Liver (tissue), 9 donors: ENCODE data around the gene RAPGEF4. TPM values are rescaled to one million over a fixed set of nuclear protein-coding genes. Genes with fewer than 3 reads are reported as not detected.

Experiments used
- DNase-seq: peaks from one replicate; pipeline ENCODE4 v3.0.0-alpha.2; 2017; ENCODE audit warnings: low spot score
- H3K27ac ChIP-seq, 2 donors: one replicate each; pipeline ENCODE4 v1.7.0; 2013; ENCODE audit warnings: inconsistent platforms in 2 of 2, low read length in 2 of 2, control low read depth in 1 of 2, low read depth in 1 of 2, mild to moderate bottlenecking in 1 of 2
- H3K27me3 ChIP-seq, 4 donors: one replicate each; pipeline versions ENCODE4 v1.6.1 to v1.7.0; 2013; ENCODE audit warnings: low read length in 3 of 4, inconsistent platforms in 1 of 4, mild to moderate bottlenecking in 1 of 4, moderate library complexity in 1 of 4; ENCODE audit not compliant: control insufficient read depth in 4 of 4, insufficient read depth in 4 of 4
- H3K36me3 ChIP-seq, 4 donors: one replicate each; pipeline versions ENCODE4 v1.6.1 to v1.7.0; 2013; ENCODE audit warnings: low read length in 3 of 4, mild to moderate bottlenecking in 3 of 4, low read depth in 1 of 4, moderate library complexity in 1 of 4; ENCODE audit not compliant: control insufficient read depth in 4 of 4, insufficient read depth in 3 of 4
- H3K4me1 ChIP-seq, 4 donors: one replicate each; pipeline versions ENCODE4 v1.6.1 to v1.7.0; 2013; ENCODE audit warnings: low read length in 3 of 4, mild to moderate bottlenecking in 3 of 4, moderate library complexity in 1 of 4; ENCODE audit not compliant: control insufficient read depth in 4 of 4, insufficient read depth in 4 of 4
- H3K4me3 ChIP-seq, 3 donors: one replicate each; pipeline versions ENCODE4 v1.6.1 to v1.7.0; 2013; ENCODE audit warnings: low read length in 3 of 3, control low read depth in 1 of 3, low read depth in 1 of 3, mild to moderate bottlenecking in 1 of 3
- H3K9ac ChIP-seq, 2 donors: one replicate each; pipeline ENCODE4 v1.7.0; 2013; ENCODE audit warnings: low read length in 2 of 2, mild to moderate bottlenecking in 2 of 2, moderate library complexity in 2 of 2, control low read depth in 1 of 2, low read depth in 1 of 2
- H3K9me3 ChIP-seq, 4 donors: one replicate each; pipeline versions ENCODE4 v1.6.1 to v1.7.0; 2013; ENCODE audit warnings: low read length in 3 of 4; ENCODE audit not compliant: control insufficient read depth in 4 of 4
- EGR1 ChIP-seq, 2 donors: IDR thresholded peaks; 2 replicates each; pipeline ENCODE4 v1.6.1; 2016 to 2018; ENCODE audit warnings: antibody characterized with exemption in 2 of 2, low read depth in 2 of 2
- FOXA1 ChIP-seq: IDR thresholded peaks from 2 replicates; pipeline ENCODE4 v1.6.1; 2016; ENCODE audit warnings: antibody characterized with exemption
- FOXA2 ChIP-seq: IDR thresholded peaks from 2 replicates; pipeline ENCODE4 v1.6.1; 2016; ENCODE audit warnings: antibody characterized with exemption
- GABPA ChIP-seq, 2 donors: IDR thresholded peaks in 1 of 2; conservative IDR thresholded peaks in 1 of 2; 2 replicates each; pipeline ENCODE4 v1.6.1; 2016; ENCODE audit warnings: antibody characterized with exemption in 2 of 2, mild to moderate bottlenecking in 1 of 2, moderate library complexity in 1 of 2
- HNF4A ChIP-seq, 2 donors: conservative IDR thresholded peaks; 2 replicates each; pipeline ENCODE4 v1.6.1; 2016; ENCODE audit warnings: antibody characterized with exemption in 2 of 2, mild to moderate bottlenecking in 2 of 2
- HNF4G ChIP-seq: IDR thresholded peaks from 2 replicates; pipeline ENCODE4 v1.6.1; 2016; ENCODE audit warnings: antibody characterized with exemption
- MAX ChIP-seq: IDR thresholded peaks from 2 replicates; pipeline ENCODE4 v1.6.1; 2016; ENCODE audit warnings: antibody characterized with exemption
- NR2F2 ChIP-seq: IDR thresholded peaks from 2 replicates; pipeline ENCODE4 v1.6.1; 2016; ENCODE audit warnings: antibody characterized with exemption
- RAD21 ChIP-seq, 2 donors: IDR thresholded peaks; 2 replicates each; pipeline ENCODE4 v1.6.1; 2016; ENCODE audit warnings: antibody characterized with exemption in 2 of 2, mild to moderate bottlenecking in 2 of 2
- RXRA ChIP-seq, 2 donors: IDR thresholded peaks; 2 replicates each; pipeline ENCODE4 v1.6.1; 2017 to 2018; ENCODE audit warnings: antibody characterized with exemption in 2 of 2, mild to moderate bottlenecking in 1 of 2
- SP1 ChIP-seq: IDR thresholded peaks from 2 replicates; pipeline ENCODE4 v1.6.1; 2018; ENCODE audit warnings: antibody characterized with exemption, mild to moderate bottlenecking
- TAF1 ChIP-seq: conservative IDR thresholded peaks from 2 replicates; pipeline ENCODE4 v1.6.1; 2016; ENCODE audit warnings: antibody characterized with exemption, mild to moderate bottlenecking
- WGBS: extraction: QIAGEN DNeasy Blood & Tissue Kit; methylation state at CpG from one replicate; pipeline ENCODE4 v1.1.7; 2013; 5-methylcytosine and 5-hydroxymethylcytosine counted together
- polyA plus RNA-seq, 2 donors: library from polyadenylated mRNA; stranded (reverse) in 1 of 2; unstranded in 1 of 2; fragments of 200-250 nt in 1 of 2; fragments of >200 nt in 1 of 2; fragmentation: Nextera tagmentation in 1 of 2; extraction: Ambion mirVana in 1 of 2; gene quantifications; one replicate each; pipeline versions ENCODE4 v1.2.1 to v1.2.3, GENCODE V29; 2013 to 2015
- total RNA-seq, 2 donors: library from RNA; depleted of rRNA; stranded (reverse); fragments of >200 nt; gene quantifications; one replicate each; pipeline ENCODE4 v1.2.3, GENCODE V29; 2014
- TF ChIP-seq, protein P1 (sequence below): IDR thresholded peaks from 2 replicates; pipeline ENCODE4 v1.6.1; 2016; ENCODE audit warnings: antibody characterized with exemption, mild to moderate bottlenecking
- TF ChIP-seq, protein P2 (sequence below): IDR thresholded peaks from 2 replicates; pipeline ENCODE4 v1.6.1; 2016; ENCODE audit warnings: antibody characterized with exemption
- donor health status: healthy.
- donor health status: healthy.
- donor health status: healthy.
- donor health status: healthy.
- donor health status: healthy.

The RAPGEF4 gene
- total and polyA plus RNA-seq, 4 donors = 1.5 to 18.2 (median 8.3) TPM

GRCh38 chr2:172995323-172996244 is 259.9 kb downstream of the RAPGEF4 start:
- peak; percentile 45 to 49 for TF ChIP-seq RXRA (IDR thresholded peaks at IDR 0.05)
- TF ChIP-seq, protein P1, sequence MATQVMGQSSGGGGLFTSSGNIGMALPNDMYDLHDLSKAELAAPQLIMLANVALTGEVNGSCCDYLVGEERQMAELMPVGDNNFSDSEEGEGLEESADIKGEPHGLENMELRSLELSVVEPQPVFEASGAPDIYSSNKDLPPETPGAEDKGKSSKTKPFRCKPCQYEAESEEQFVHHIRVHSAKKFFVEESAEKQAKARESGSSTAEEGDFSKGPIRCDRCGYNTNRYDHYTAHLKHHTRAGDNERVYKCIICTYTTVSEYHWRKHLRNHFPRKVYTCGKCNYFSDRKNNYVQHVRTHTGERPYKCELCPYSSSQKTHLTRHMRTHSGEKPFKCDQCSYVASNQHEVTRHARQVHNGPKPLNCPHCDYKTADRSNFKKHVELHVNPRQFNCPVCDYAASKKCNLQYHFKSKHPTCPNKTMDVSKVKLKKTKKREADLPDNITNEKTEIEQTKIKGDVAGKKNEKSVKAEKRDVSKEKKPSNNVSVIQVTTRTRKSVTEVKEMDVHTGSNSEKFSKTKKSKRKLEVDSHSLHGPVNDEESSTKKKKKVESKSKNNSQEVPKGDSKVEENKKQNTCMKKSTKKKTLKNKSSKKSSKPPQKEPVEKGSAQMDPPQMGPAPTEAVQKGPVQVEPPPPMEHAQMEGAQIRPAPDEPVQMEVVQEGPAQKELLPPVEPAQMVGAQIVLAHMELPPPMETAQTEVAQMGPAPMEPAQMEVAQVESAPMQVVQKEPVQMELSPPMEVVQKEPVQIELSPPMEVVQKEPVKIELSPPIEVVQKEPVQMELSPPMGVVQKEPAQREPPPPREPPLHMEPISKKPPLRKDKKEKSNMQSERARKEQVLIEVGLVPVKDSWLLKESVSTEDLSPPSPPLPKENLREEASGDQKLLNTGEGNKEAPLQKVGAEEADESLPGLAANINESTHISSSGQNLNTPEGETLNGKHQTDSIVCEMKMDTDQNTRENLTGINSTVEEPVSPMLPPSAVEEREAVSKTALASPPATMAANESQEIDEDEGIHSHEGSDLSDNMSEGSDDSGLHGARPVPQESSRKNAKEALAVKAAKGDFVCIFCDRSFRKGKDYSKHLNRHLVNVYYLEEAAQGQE = peak; percentile 50
- TF ChIP-seq, protein P2, sequence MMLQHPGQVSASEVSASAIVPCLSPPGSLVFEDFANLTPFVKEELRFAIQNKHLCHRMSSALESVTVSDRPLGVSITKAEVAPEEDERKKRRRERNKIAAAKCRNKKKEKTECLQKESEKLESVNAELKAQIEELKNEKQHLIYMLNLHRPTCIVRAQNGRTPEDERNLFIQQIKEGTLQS = no peak
- peak; percentile 23 for TF ChIP-seq SP1
- Histone ChIP-seq H3K4me1 (peaks cover 0 to 4% (median 0%) of the 10 kb centered on the region in 4 donors), H3K4me3 (no peak overlapping the region), H3K27me3 (no peaks in the 10 kb centered on the region), H3K9me3 (no peaks in the 10 kb centered on the region), H3K36me3 (peaks cover 2 to 27% (median 12%) of the 10 kb centered on the region in 4 donors), H3K27ac (no peak overlapping the region), H3K9ac (no peak overlapping the region)
- no peak for DNase-seq
- 81% methylated on average over 14 of the region's 14 CpGs for WGBS

DNA sequence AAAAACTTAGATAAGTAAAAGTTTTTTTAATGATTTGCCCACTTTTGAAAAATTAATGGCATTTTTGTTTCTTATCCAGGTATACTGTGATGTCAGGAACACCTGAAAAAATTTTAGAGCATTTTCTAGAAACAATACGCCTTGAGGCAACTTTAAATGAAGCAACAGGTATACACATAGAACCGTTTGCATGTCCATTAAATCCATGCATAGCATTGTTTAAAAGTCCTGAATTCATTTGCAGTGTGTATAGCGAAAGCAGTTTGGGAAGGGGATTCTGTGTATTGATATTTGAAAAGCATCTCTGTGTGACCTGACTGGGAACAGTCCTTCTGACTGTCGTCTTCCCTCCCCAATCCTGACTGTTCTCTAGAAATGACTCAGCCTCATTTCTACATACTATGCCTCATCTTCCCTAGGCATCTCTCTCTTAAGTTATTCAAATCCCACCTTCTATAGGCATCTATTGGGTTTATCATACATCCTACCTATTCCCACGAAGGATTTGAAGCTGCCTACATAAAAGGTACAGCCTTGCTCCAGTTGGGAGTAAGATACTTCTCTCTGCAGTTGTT is 260.8 kb downstream of the RAPGEF4 start:
- 76% methylated on average over 5 of the region's 5 CpGs for WGBS
- Histone ChIP-seq H3K27ac (no peak overlapping the region), H3K27me3 (no peaks in the 10 kb centered on the region)

More for the DNA sequence above, 260.8 kb downstream of the RAPGEF4 start:
- Histone ChIP-seq H3K9ac (no peak overlapping the region), H3K9me3 (no peaks in the 10 kb centered on the region), H3K4me3 (no peak overlapping the region), H3K4me1 (peaks cover 0 to 4% (median 0%) of the 10 kb centered on the region in 4 donors), H3K36me3 (peaks cover 2 to 20% (median 4%) of the 10 kb centered on the region in 4 donors)
- DNase-seq = no peak
- TF ChIP-seq HNF4A (conservative IDR thresholded peaks at IDR 0.05) (no peak), MAX (no peak), HNF4G (no peak), RXRA (IDR thresholded peaks at IDR 0.05) (no peak), NR2F2 (no peak), GABPA (IDR thresholded peaks at IDR 0.05 in 1 of 2, conservative IDR thresholded peaks at IDR 0.05 in 1 of 2) (no peak), FOXA2 (no peak), FOXA1 (no peak), TAF1 (no peak), RAD21 (IDR thresholded peaks at IDR 0.05) (no peak), EGR1 (IDR thresholded peaks at IDR 0.05; ENCODE audit: low read depth in 2 of 2) (no peak)
- TF ChIP-seq, protein P1 = no peak
- TF ChIP-seq, protein P2 = no peak
